AG10803 (cell line): ENCODE results near the gene F7.

ENCODE experiments used
- DNase-seq: peaks from one replicate; pipeline ENCODE4 v3.0.0; 2010; ENCODE audit warnings: low read depth
- H3K4me3 ChIP-seq: 2 replicates; pipeline ENCODE4 v1.5.1; 2011; ENCODE audit warnings: mild to moderate bottlenecking, low read length, control low read depth
- CTCF ChIP-seq: conservative IDR thresholded peaks from 2 replicates; pipeline ENCODE4 v1.5.1; 2011; ENCODE audit warnings: mild to moderate bottlenecking, low read length, control low read depth, inconsistent platforms

The F7 gene

GRCh38 chr13:113145911-113146598 is 40.5 kb downstream of the F7 start:
- no peak for DNase-seq
- TF ChIP-seq CTCF = no peak
- no peak overlapping the region for H3K4me3 ChIP-seq

- H3K4me3 ChIP-seq = no peak overlapping the region
- DNase-seq = no peak
- TF ChIP-seq CTCF = no peak
These were observed 41.2 kb downstream of the F7 start for GRCh38 chr13:113146750-113147149.

- DNase-seq = no peak
- no peak for TF ChIP-seq CTCF
These were observed 41.6 kb downstream of the F7 start for GRCh38 chr13:113147206-113147605.

GRCh38 chr13:113148407-113148806 is 42.8 kb downstream of the F7 start:
- TF ChIP-seq CTCF = no peak
- no peak for DNase-seq
- no peak overlapping the region for H3K4me3 ChIP-seq

More at GRCh38 chr13:113147206-113147605, 41.6 kb downstream of the F7 start:
- H3K4me3 ChIP-seq = no peak overlapping the region

GRCh38 chr13:113148940-113149503 is 43.4 kb downstream of the F7 start:
- no peak for TF ChIP-seq CTCF
- no peak overlapping the region for H3K4me3 ChIP-seq
- DNase-seq = no peak

- no peak overlapping the region for H3K4me3 ChIP-seq
- TF ChIP-seq CTCF = no peak
- DNase-seq = no peak
These were observed 44.3 kb downstream of the F7 start for GRCh38 chr13:113149711-113150549.
